Thoracic aorta (tissue), 2 donors: ENCODE measurements around the gene DIPK1C. TPM values are rescaled to one million over a fixed set of nuclear protein-coding genes. Genes with fewer than 3 reads are reported as not detected.

Experiments used
- ATAC-seq: fragments of 150-250 bp; one replicate; pipeline ENCODE4 v1.8.0; 2017; ENCODE audit warnings: low read depth; ENCODE audit not compliant: insufficient number of reproducible peaks, low FRiP score
- DNase-seq: peaks from one replicate; pipeline ENCODE4 v3.0.0-alpha.2; 2020; ENCODE audit warnings: low spot score
- H3K27ac ChIP-seq, 2 donors: fragments of 200-600 bp; sonication (generic); 1 replicate in 1 of 2; 2 replicates in 1 of 2; pipeline ENCODE4 v1.5.1; 2016; ENCODE audit warnings: mild to moderate bottlenecking in 2 of 2, moderate library complexity in 2 of 2
- H3K27me3 ChIP-seq: fragments of 200-600 bp; sonication (generic); replicated peaks from 2 replicates; pipeline ENCODE4 v1.6.0; 2016; ENCODE audit warnings: mild to moderate bottlenecking; ENCODE audit not compliant: insufficient read depth
- H3K36me3 ChIP-seq: fragments of 200-600 bp; sonication (generic); one replicate; pipeline ENCODE4 v1.5.1; 2016
- H3K4me1 ChIP-seq, 2 donors: fragments of 200-600 bp; sonication (generic); 1 replicate in 1 of 2; 2 replicates in 1 of 2; pipeline versions ENCODE4 v1.5.1 to v1.6.0; 2016; ENCODE audit warnings: low read depth in 2 of 2, mild to moderate bottlenecking in 1 of 2; ENCODE audit not compliant: control insufficient read depth in 1 of 2
- H3K4me3 ChIP-seq: fragments of 200-600 bp; sonication (generic); 2 replicates; pipeline ENCODE4 v1.5.1; 2016; ENCODE audit warnings: mild to moderate bottlenecking
- H3K9me3 ChIP-seq: fragments of 200-600 bp; sonication (generic); 2 replicates; pipeline ENCODE4 v1.5.1; 2016
- total RNA-seq, 2 donors: library from RNA; depleted of rRNA; stranded (reverse); fragments of >200 nt; gene quantifications; one replicate each; pipeline versions ENCODE4 v1.1.0 to v1.2.3, GENCODE V29; 2016
- TF ChIP-seq, protein P1 (sequence below): fragments of 200-600 bp; sonication (generic); IDR thresholded peaks from one replicate; pipeline ENCODE4 v1.5.1; 2019; ENCODE audit warnings: antibody characterized with exemption

Gene DIPK1C
- total RNA-seq, 2 donors from 2014 or later = not detected

- H3K4me1 ChIP-seq = no peaks in the 10 kb centered on the region
- no peaks in the 10 kb centered on the region for H3K9me3 ChIP-seq
- no peaks in the 10 kb centered on the region for H3K36me3 ChIP-seq
- H3K4me3 ChIP-seq = no peak overlapping the region
- no peak for ATAC-seq
- H3K27ac ChIP-seq = no peak overlapping the region
- no peaks in the 10 kb centered on the region for H3K27me3 ChIP-seq
- TF ChIP-seq, protein P1, sequence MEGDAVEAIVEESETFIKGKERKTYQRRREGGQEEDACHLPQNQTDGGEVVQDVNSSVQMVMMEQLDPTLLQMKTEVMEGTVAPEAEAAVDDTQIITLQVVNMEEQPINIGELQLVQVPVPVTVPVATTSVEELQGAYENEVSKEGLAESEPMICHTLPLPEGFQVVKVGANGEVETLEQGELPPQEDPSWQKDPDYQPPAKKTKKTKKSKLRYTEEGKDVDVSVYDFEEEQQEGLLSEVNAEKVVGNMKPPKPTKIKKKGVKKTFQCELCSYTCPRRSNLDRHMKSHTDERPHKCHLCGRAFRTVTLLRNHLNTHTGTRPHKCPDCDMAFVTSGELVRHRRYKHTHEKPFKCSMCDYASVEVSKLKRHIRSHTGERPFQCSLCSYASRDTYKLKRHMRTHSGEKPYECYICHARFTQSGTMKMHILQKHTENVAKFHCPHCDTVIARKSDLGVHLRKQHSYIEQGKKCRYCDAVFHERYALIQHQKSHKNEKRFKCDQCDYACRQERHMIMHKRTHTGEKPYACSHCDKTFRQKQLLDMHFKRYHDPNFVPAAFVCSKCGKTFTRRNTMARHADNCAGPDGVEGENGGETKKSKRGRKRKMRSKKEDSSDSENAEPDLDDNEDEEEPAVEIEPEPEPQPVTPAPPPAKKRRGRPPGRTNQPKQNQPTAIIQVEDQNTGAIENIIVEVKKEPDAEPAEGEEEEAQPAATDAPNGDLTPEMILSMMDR = no peak
- DNase-seq = no peak
Measured at GRCh38 chr18:74389991-74390390, 67.1 kb downstream of the DIPK1C start.

DNA sequence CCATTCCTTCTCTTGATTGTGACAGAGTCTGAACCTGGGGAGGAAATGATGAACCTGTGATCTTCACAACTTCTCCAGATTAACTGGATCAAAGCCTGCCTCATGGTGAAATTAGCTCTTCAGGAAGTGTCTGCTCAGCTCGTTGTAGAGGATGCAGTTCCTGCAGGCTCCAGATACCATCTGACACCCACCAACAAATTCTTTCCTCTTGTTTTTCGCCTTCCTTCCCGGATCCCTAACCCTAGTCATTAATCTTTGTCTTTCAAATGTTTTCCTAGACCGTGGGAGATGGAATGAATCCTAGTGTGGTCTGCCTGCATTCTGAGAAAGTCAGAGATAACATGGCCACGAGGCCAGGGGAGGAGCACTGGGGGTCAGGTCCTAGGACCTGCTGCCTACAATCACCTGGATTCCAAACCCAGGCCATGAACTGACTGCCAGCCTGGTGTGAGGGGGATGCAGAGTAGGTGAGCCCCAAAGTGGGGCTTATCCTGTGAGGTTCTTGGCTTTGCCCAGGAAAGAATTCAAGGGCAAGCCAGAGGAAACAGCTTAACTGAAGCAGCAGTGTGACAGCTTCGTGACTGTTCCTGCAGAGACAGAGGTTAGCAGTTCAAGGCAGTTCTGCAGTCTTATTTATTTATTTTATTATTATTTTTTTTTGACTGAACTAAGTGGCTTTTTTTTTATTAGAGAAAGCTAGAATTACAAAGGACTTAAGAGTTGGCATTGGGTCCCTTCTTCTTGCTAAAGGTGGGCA lies 67.8 kb downstream of the DIPK1C start:
- Histone ChIP-seq H3K27me3 (no peaks in the 10 kb centered on the region), H3K36me3 (no peaks in the 10 kb centered on the region), H3K4me1 (no peaks in the 10 kb centered on the region), H3K9me3 (no peaks in the 10 kb centered on the region), H3K4me3 (no peak overlapping the region), H3K27ac (no peak overlapping the region)
- ATAC-seq (no peak), DNase-seq (no peak)
- TF ChIP-seq, protein P1 = no peak

DNA sequence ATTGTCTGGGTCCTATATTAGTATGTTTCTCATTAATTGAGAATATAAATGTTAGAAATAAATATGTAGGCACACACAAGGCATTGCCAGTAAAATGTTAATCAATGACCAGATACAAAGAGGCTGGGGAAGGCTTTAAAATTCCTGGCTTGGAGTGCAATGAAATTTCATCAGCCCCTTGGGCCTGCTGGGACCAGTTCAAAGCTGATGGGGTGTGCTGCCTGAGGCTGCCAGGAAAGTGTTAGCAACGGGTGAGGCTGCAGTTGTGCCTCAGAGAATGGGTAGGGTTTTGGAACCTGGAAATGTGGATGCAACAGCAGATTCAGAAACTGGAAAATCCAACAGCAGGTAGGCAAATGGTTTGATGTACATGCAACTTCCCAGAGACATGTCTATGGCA lies 68.9 kb downstream of the DIPK1C start:
- H3K9me3 ChIP-seq = no peaks in the 10 kb centered on the region
- ATAC-seq (no peak), DNase-seq (no peak)
- no peaks in the 10 kb centered on the region for H3K27me3 ChIP-seq
- no peaks in the 10 kb centered on the region for H3K36me3 ChIP-seq
- H3K27ac ChIP-seq = no peak overlapping the region
- H3K4me3 ChIP-seq = no peak overlapping the region
- TF ChIP-seq, protein P1 = no peak
- H3K4me1 ChIP-seq = no peaks in the 10 kb centered on the region

DNA sequence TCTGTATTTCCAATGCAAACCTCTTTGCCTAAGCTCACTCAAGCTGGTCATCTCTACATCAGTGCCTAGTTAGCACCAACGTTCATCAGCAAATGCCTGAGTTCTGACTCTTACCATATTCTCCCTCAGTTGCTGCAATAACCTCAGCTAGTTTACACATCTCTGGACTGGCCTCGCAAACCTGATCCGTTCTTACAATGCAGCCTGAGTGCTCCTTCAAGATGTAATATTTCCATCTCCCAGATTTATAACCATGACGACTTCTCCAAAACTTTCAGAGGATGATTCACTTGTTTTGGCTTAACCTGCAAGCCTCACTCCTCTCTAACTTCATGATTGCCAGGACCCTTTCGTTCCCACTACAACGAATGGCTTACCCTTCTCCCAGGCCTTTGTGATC lies 69.7 kb downstream of the DIPK1C start:
- TF ChIP-seq, protein P1 = no peak
- DNase-seq (no peak), ATAC-seq (no peak)
- H3K36me3 ChIP-seq = no peaks in the 10 kb centered on the region
- no peaks in the 10 kb centered on the region for H3K27me3 ChIP-seq
- no peak overlapping the region for H3K4me3 ChIP-seq
- H3K4me1 ChIP-seq = no peaks in the 10 kb centered on the region
- no peaks in the 10 kb centered on the region for H3K9me3 ChIP-seq
- no peak overlapping the region for H3K27ac ChIP-seq

Other genes starting within 250 kb of the DIPK1C start
- gene CYB5A, start 165.3 kb downstream of the DIPK1C start, total RNA-seq = 100 to 1,000 TPM in 1 of 2 donors, 10 to 100 TPM in 1; 57.0 to 121 TPM
- not detected for gene C18orf63, start 141.5 kb downstream of the DIPK1C start, total RNA-seq
- 100 to 1,000 TPM in 1 of 2 donors, 10 to 100 TPM in 1; 44.3 to 106 TPM for gene CNDP2, start 39.1 kb upstream of the DIPK1C start, total RNA-seq
- gene CNDP1, start 77.2 kb upstream of the DIPK1C start, total RNA-seq = not detected
- 10 to 100 TPM; 18.7 to 26.7 TPM for gene ZNF407, start 140.6 kb upstream of the DIPK1C start, total RNA-seq